Epithelial cell of esophagus (primary cell): Measurements from ENCODE around the gene GJD3.
"Not testable (repeated sequence)": the region's sequence is repeated elsewhere in the genome, so short reads cannot be mapped to it uniquely, and the experiment has no call there.

Experiments used
- DNase-seq: peaks from one replicate; pipeline ENCODE4 v3.0.0; 2010; ENCODE audit warnings: low read depth
- H3K4me3 ChIP-seq: 2 replicates; pipeline ENCODE4 v1.5.1; 2011; ENCODE audit warnings: mild to moderate bottlenecking, low read length, control low read depth
- CTCF ChIP-seq: IDR thresholded peaks from 2 replicates; pipeline ENCODE4 v1.5.1; 2011; ENCODE audit warnings: low read depth, mild to moderate bottlenecking, low read length, control low read depth, inconsistent platforms; ENCODE audit not compliant: insufficient read depth; ENCODE audit errors: missing control alignments

The GJD3 gene

GRCh38 chr17:40402668-40403067, 38.1 kb upstream of the GJD3 start:
- no peak for DNase-seq
- H3K4me3 ChIP-seq: no peak overlapping the region
- no peak for TF ChIP-seq CTCF

- H3K4me3 ChIP-seq: no peak overlapping the region
- peak; percentile 49 for TF ChIP-seq CTCF
- peak; percentile 68 for DNase-seq
Observed at GRCh38 chr17:40399185-40399584, 34.6 kb upstream of the GJD3 start.

DNA sequence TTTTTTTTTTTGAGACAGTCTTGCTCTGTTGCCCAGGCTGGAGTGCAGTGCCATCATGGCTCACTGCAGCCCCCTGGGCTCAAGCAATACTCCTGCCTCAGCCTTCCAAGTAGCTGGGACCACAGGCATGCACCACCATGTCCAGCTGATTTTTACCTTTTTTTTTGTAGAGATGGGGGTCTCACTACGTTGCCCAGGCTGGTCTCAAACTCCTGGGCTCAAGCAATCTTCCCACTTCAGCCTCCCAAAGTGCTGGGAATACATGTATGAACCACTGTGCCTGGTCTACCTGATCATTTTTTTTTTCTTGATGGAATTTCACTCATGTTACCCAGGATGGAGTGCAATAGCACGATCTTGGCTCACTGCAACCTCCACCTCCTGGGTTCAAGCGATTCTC, 22.0 kb upstream of the GJD3 start:
- DNase-seq, H3K4me3 ChIP-seq: not testable (repeated sequence)

DNA sequence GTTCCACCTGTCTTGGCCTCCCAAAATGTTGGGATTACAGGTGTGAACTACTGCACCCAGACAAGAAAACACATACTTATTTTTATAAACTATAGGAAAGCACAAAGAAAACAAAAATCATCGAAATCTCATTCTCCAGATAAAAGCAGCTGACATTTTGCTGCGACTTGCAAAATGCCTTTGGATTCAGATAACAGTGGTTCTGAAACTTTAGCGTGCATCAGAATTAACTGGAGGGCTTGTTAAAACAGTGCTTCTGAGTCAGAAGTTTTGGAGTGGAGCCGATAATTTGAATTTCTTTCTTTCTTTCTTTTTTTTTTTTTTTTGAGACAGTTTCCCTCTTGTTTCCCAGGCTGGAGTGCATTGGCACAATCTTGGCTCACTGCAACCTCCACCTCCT, 17.7 kb upstream of the GJD3 start:
- H3K4me3 ChIP-seq: no peak overlapping the region
- TF ChIP-seq CTCF: no peak
- DNase-seq: no peak

DNA sequence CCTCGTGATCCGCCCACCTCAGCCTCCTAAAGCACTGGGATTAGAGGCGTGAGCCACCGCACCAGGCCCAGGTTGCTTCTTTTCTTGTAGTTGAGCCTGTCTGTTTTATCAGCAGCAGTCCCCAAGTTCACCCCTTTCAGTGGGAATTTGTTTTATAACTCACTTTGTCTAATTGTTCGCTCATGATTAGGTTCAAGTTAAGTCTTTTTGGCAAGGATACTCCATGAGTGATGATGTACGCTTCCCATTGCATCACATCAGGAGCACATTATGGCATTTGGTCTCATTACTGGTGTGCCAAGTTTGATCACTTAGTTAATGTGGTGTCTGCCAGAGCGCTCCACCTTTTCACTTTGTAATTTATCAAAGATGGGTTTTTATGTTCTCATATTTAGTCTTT, 14.4 kb upstream of the GJD3 start:
- no peak for TF ChIP-seq CTCF
- DNase-seq: no peak
- H3K4me3 ChIP-seq: no peak overlapping the region

DNA sequence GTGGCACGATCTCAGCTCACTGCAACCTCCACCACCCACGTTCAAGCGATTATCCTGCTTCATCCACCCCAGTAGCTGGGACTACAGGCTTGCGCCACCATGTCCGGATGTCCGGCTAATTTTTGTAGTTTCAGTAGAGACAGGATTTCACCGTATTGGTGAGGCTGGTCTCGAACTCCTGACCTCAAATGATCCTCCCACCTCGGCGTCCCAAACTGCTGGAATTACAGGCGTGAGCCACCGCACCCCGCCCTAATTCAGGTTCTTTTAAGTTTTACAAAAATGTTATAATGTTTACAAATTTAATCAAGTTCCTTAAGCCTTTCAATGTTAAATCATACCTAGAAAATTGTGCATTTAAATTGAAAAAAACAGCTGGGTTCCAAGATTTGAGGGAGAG, 13.3 kb upstream of the GJD3 start:
- H3K4me3 ChIP-seq: no peak overlapping the region
- no peak for DNase-seq
- no peak for TF ChIP-seq CTCF

DNA sequence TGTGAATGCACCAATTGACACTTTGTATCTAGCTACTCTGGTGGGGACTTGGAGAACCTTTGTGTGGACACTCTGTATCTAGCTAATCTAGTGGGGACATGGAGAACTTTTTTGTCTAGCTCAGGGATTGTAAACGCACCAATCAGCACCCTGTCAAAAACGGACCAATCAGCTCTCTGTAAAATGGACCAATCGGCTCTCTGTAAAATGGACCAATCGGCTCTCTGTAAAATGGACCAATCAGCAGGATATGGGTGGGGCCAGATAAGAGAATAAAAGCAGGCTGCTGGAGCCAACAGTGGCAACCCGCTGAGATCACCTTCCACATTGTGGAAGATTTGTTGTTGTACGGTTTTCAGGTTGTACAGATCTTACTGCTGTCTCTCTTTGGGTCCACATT, 12.0 kb upstream of the GJD3 start:
- not testable (repeated sequence) for DNase-seq

GRCh38 chr17:40375786-40376185, 11.2 kb upstream of the GJD3 start:
- DNase-seq: not testable (repeated sequence)

More for the DNA sequence above, 12.0 kb upstream of the GJD3 start:
- not testable (repeated sequence) for H3K4me3 ChIP-seq

DNA sequence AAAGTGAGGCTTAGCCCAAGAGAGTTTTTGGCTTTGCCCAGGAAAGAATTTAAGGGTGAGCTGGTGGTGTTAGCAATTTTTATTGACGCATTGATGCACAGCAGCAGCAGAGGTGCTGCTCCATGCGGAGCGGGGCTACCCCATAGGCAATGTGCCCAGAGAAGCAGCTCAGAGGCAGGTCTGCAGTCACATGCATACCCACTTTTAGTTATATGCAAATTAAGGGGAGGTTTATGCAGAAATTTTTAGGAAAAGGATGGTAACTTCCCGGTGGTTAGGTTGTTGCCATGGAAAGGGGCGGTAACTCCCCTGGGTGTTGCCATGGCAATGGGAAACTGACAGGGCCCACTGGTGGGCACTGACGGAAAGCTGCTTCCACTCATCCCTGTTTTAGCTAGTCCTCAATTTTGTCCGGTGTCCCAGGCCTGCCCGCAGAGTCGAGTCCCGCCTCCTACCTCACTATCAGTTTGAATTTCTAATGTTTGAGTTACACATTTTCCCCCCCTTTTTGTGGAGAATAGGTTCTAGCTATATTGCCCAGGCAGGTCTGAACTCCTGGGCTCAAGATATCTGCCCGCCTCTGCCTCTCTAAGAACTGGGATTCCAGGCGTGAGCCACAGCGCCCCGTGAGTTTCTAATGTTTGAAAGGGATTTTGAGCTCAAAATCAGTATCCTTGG, 10.4 kb upstream of the GJD3 start:
- no peak for TF ChIP-seq CTCF
- DNase-seq: no peak

More at GRCh38 chr17:40375786-40376185, 11.2 kb upstream of the GJD3 start:
- H3K4me3 ChIP-seq: not testable (repeated sequence)

More for the DNA sequence above, 10.4 kb upstream of the GJD3 start:
- no peak overlapping the region for H3K4me3 ChIP-seq
